Measurements from ENCODE around the gene CFAP251. TPM values are rescaled to one million over a fixed set of nuclear protein-coding genes. Genes with fewer than 3 reads are reported as not detected.
A peak's percentile ranks its signal among the peaks of the same experiment; 100 is the strongest.

The CFAP251 gene
- polyA plus RNA-seq, 3 donors = 0.08 to 0.17 TPM; not detected in 1

DNA sequence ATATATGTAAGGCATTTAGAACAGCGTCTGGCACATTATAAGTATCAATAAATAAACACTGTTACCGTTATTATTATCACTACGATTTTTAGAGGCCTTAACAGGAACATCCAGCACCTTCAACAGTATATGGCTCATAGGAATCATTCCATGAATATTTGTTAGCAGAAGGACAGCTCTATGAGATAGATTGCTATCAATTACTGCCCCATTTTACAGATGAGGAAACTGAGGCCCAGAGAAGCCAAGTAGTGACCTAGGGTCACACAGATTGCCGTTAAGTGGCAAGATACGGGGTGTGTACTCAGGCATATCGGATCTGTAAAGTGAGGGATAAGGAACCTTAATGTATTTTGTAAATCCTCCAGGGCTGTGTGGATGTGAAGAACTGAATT lies 30.3 kb upstream of the CFAP251 start:
- no peaks in the 10 kb centered on the region for H3K9me3 Mint-ChIP-seq
- Histone ChIP-seq H3K9ac (ENCODE audit: insufficient read depth, low read length, poor library complexity, severe bottlenecking) (no peak overlapping the region), H3K36me3 (replicated peaks in 1 of 2; ENCODE audit: control insufficient read depth in 1 of 2, insufficient read depth in 2 of 2, low read length in 2 of 2) (peaks cover 7 to 16% of the 10 kb centered on the region in 2 donors), H3K4me1 (ENCODE audit: control insufficient read depth in 1 of 2, insufficient read depth in 2 of 2, low read length in 2 of 2) (peaks cover 19 to 21% of the 10 kb centered on the region in 2 donors), H3K27me3 (ENCODE audit: control insufficient read depth in 2 of 2, insufficient read depth in 2 of 2, low read length in 2 of 2) (no peaks in the 10 kb centered on the region), H3K9me3 (replicated peaks in 1 of 2; ENCODE audit: control insufficient read depth in 1 of 2, insufficient read depth in 1 of 2, low read length in 2 of 2) (no peaks in the 10 kb centered on the region), H3K4me2 (replicated peaks; ENCODE audit: extremely low read depth, low read length, poor library complexity, severe bottlenecking) (peak overlapping the region; percentile 80), H3K79me2 (ENCODE audit: insufficient read depth, low read length) (peaks cover 41% of the 10 kb centered on the region), H3K4me3 (replicated peaks in 1 of 3; ENCODE audit: low read depth in 2 of 3, low read length in 3 of 3) (peak overlapping the region in 1 of 3 experiments; percentile 87), H4K20me1 (ENCODE audit: insufficient read depth, low read length) (peaks cover 28% of the 10 kb centered on the region), H3K27ac (ENCODE audit: low read depth in 1 of 2, low read length in 2 of 2) (peak overlapping the region; percentile 92), H2AFZ (ENCODE audit: insufficient read depth, low read depth, low read length, poor library complexity, severe bottlenecking) (peak overlapping the region; percentile 97)
- peak overlapping the region; percentile 63 to 94 for H3K4me3 Mint-ChIP-seq
- H3K27ac Mint-ChIP-seq = peak overlapping the region; percentile 97 to 99 (median 99)
- H3K27me3 Mint-ChIP-seq (ENCODE audit: low read depth in 3 of 3) = peaks cover 0 to 8% (median 1%) of the 10 kb centered on the region in 3 donors
- TF ChIP-seq, protein P1, sequence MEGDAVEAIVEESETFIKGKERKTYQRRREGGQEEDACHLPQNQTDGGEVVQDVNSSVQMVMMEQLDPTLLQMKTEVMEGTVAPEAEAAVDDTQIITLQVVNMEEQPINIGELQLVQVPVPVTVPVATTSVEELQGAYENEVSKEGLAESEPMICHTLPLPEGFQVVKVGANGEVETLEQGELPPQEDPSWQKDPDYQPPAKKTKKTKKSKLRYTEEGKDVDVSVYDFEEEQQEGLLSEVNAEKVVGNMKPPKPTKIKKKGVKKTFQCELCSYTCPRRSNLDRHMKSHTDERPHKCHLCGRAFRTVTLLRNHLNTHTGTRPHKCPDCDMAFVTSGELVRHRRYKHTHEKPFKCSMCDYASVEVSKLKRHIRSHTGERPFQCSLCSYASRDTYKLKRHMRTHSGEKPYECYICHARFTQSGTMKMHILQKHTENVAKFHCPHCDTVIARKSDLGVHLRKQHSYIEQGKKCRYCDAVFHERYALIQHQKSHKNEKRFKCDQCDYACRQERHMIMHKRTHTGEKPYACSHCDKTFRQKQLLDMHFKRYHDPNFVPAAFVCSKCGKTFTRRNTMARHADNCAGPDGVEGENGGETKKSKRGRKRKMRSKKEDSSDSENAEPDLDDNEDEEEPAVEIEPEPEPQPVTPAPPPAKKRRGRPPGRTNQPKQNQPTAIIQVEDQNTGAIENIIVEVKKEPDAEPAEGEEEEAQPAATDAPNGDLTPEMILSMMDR (IDR thresholded peaks at IDR 0.05) = no peak
- peaks cover 3 to 14% of the 10 kb centered on the region in 2 donors for H3K36me3 Mint-ChIP-seq
- no peak for DNase-seq
- WGBS (ENCODE audit: insufficient coverage) = 27% methylated on average over 2 of the region's 6 CpGs
- intact Hi-C loops (cut with micrococcal nuclease) = loop anchor here (2.0 to 10.0 kb wide), 5 partner anchors 46 to 173 kb away; partner anchors contain the start of gene TMEM120B (in 1 of the 2)
- peaks cover 19% of the 10 kb centered on the region for H3K4me1 Mint-ChIP-seq

DNA sequence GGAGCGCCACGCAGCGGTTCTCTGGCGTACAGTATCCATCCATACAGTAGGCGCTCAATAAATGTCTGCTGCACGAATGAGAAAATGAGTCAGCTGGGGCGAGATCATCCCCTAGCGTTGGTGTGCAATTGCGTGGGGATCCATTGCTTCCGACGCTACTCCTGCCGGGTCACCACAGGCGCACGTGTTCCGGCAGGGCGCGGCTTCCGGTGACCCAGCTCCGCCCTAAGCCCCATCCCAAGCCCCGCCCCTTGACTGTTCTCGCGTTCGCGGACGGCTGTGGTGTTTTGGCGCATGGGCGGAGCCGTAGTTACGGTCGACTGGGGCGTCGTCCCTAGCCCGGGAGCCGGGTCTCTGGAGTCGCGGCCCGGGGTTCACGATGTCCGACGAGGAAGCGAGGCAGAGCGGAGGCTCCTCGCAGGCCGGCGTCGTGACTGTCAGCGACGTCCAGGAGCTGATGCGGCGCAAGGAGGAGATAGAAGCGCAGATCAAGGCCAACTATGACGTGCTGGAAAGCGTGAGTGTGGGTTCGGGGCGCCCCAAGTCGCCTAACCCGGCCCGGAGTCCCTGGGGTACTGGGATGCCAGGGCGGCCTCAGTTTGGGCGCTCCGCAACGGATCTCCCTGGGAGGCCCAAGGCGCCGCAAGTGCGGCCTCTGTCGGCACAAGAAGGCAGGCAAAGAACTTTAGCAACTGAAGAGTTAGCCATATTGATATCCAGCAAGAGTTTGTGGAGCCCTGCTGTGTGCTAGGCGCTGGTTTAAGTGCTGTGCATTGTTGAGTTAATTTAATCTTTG lies 29.7 kb upstream of the CFAP251 start, which contains the start of gene PSMD9:
PSMD9 (plus strand) TSS at position 313 of the 796 bp plus-strand sequence; CDS start at position 380, 67 bp downstream.
- Histone ChIP-seq H3K9me3 (replicated peaks in 1 of 2; ENCODE audit: control insufficient read depth in 1 of 2, insufficient read depth in 1 of 2, low read length in 2 of 2) (no peaks in the 10 kb centered on the region), H3K27ac (ENCODE audit: low read depth in 1 of 2, low read length in 2 of 2) (peak within 1 kb of the TSS; percentile 92), H3K36me3 (replicated peaks in 1 of 2; ENCODE audit: control insufficient read depth in 1 of 2, insufficient read depth in 2 of 2, low read length in 2 of 2) (peaks cover 11 to 22% of the 10 kb centered on the region in 2 donors), H3K4me3 (replicated peaks in 1 of 3; ENCODE audit: low read depth in 2 of 3, low read length in 3 of 3) (peak within 1 kb of the TSS; percentile 52 to 87 (median 84)), H3K9ac (ENCODE audit: insufficient read depth, low read length, poor library complexity, severe bottlenecking) (peak within 1 kb of the TSS; percentile 86), H3K27me3 (ENCODE audit: control insufficient read depth in 2 of 2, insufficient read depth in 2 of 2, low read length in 2 of 2) (no peaks in the 10 kb centered on the region), H4K20me1 (ENCODE audit: insufficient read depth, low read length) (peaks cover 34% of the 10 kb centered on the region), H3K4me2 (replicated peaks; ENCODE audit: extremely low read depth, low read length, poor library complexity, severe bottlenecking) (peak within 1 kb of the TSS; percentile 80), H3K79me2 (ENCODE audit: insufficient read depth, low read length) (peaks cover 47% of the 10 kb centered on the region), H3K4me1 (ENCODE audit: control insufficient read depth in 1 of 2, insufficient read depth in 2 of 2, low read length in 2 of 2) (peaks cover 19 to 21% of the 10 kb centered on the region in 2 donors), H2AFZ (ENCODE audit: insufficient read depth, low read depth, low read length, poor library complexity, severe bottlenecking) (peak within 1 kb of the TSS; percentile 97)
- H3K4me1 Mint-ChIP-seq = peaks cover 23% of the 10 kb centered on the region
- H3K9me3 Mint-ChIP-seq = no peaks in the 10 kb centered on the region
- H3K4me3 Mint-ChIP-seq = peak within 1 kb of the TSS; percentile 94 to 99
- 0% methylated on average over 67 of the region's 67 CpGs for WGBS (ENCODE audit: insufficient coverage)
- intact Hi-C loops (cut with micrococcal nuclease) = loop anchor here (2.0 to 10.0 kb wide), 5 partner anchors 46 to 174 kb away; partner anchors contain the start of gene TMEM120B (in 1 of the 2)
- peaks cover 0 to 3% (median 1%) of the 10 kb centered on the region in 3 donors for H3K27me3 Mint-ChIP-seq (ENCODE audit: low read depth in 3 of 3)
- H3K27ac Mint-ChIP-seq = peak within 1 kb of the TSS; percentile 97 to 99 (median 99)
- H3K36me3 Mint-ChIP-seq = peaks cover 6 to 14% of the 10 kb centered on the region in 2 donors
- TF ChIP-seq, protein P1 (IDR thresholded peaks at IDR 0.05) = peak; percentile 53
- peak; percentile 97 to 99 (median 99) for DNase-seq

Data from CD14-positive monocyte (primary cell).